Measurements from ENCODE around the gene CDH8.

The CDH8 gene

GRCh38 chr16:61968242-61969076 lies 67.8 kb downstream of the CDH8 start:
- no peak overlapping the region for H3K4me3 ChIP-seq
- no peak for TF ChIP-seq CTCF (IDR thresholded peaks at IDR 0.05)
- H3K27ac ChIP-seq: no peak overlapping the region
- DNase-seq (ENCODE audit: low spot score): no peak

- no peak for TF ChIP-seq CTCF (IDR thresholded peaks at IDR 0.05)
- DNase-seq (ENCODE audit: low spot score): no peak
Observed at GRCh38 chr16:61957075-61957855, 79.0 kb downstream of the CDH8 start.

GRCh38 chr16:61952841-61953240 lies 83.4 kb downstream of the CDH8 start:
- no peak for DNase-seq (ENCODE audit: low spot score)
- TF ChIP-seq CTCF (IDR thresholded peaks at IDR 0.05): no peak
- no peak overlapping the region for H3K4me3 ChIP-seq
- no peak overlapping the region for H3K27ac ChIP-seq

More at GRCh38 chr16:61957075-61957855, 79.0 kb downstream of the CDH8 start:
- Histone ChIP-seq H3K4me3 (no peak overlapping the region), H3K27ac (no peak overlapping the region)

GRCh38 chr16:61948414-61948813 lies 87.8 kb downstream of the CDH8 start:
- DNase-seq (ENCODE audit: low spot score): no peak
- no peak overlapping the region for H3K4me3 ChIP-seq
- no peak for TF ChIP-seq CTCF (IDR thresholded peaks at IDR 0.05)
- no peak overlapping the region for H3K27ac ChIP-seq

GRCh38 chr16:61946019-61946418 lies 90.2 kb downstream of the CDH8 start:
- Histone ChIP-seq H3K27ac (no peak overlapping the region), H3K4me3 (no peak overlapping the region)
- no peak for TF ChIP-seq CTCF (IDR thresholded peaks at IDR 0.05)
- no peak for DNase-seq (ENCODE audit: low spot score)

- DNase-seq (ENCODE audit: low spot score): no peak
- no peak for TF ChIP-seq CTCF (IDR thresholded peaks at IDR 0.05)
- Histone ChIP-seq H3K27ac (no peak overlapping the region), H3K4me3 (no peak overlapping the region)
Observed at GRCh38 chr16:61945511-61945910, 90.7 kb downstream of the CDH8 start.
